Immature natural killer cell (primary cell): Measurements from ENCODE around the gene NCKAP5. TPM values are rescaled to one million over a fixed set of nuclear protein-coding genes. Genes with fewer than 3 reads are reported as not detected.

ENCODE experiments used
- DNase-seq, 3 donors: peaks; one replicate each; pipeline ENCODE4 v3.0.0; 2022; ENCODE audit warnings: mixed read lengths in 1 of 3
- H3K27ac Mint-ChIP-seq, 6 donors: one replicate each; pipeline ENCODE4 v1.8.0; 2020; ENCODE audit warnings: mixed read lengths in 6 of 6, mild to moderate bottlenecking in 5 of 6, inconsistent platforms in 4 of 6, moderate library complexity in 3 of 6
- H3K27me3 Mint-ChIP-seq, 3 donors: one replicate each; pipeline ENCODE4 v1.8.0; 2020 to 2021; ENCODE audit warnings: low read depth in 3 of 3, mild to moderate bottlenecking in 3 of 3, mixed read lengths in 3 of 3, moderate library complexity in 3 of 3, inconsistent platforms in 1 of 3
- H3K36me3 Mint-ChIP-seq, 3 donors: one replicate each; pipeline ENCODE4 v1.8.0; 2020; ENCODE audit warnings: mixed read lengths in 3 of 3, inconsistent platforms in 2 of 3, mild to moderate bottlenecking in 2 of 3
- H3K4me1 Mint-ChIP-seq, 2 donors: one replicate each; pipeline ENCODE4 v1.8.0; 2020; ENCODE audit warnings: inconsistent platforms in 2 of 2, mild to moderate bottlenecking in 2 of 2, mixed read lengths in 2 of 2, moderate library complexity in 1 of 2
- H3K4me3 Mint-ChIP-seq, 5 donors: one replicate each; pipeline ENCODE4 v1.8.0; 2020; ENCODE audit warnings: mild to moderate bottlenecking in 5 of 5, mixed read lengths in 5 of 5, inconsistent platforms in 3 of 5, moderate library complexity in 3 of 5
- H3K9me3 Mint-ChIP-seq, 6 donors: one replicate each; pipeline ENCODE4 v1.8.0; 2020; ENCODE audit warnings: mild to moderate bottlenecking in 6 of 6, mixed read lengths in 6 of 6, inconsistent platforms in 4 of 6, moderate library complexity in 3 of 6
- polyA plus RNA-seq, 3 donors: library from polyadenylated mRNA; unstranded; fragments of 300-500 nt; fragmentation: Illumina TruSeq; gene quantifications; one replicate each; pipeline ENCODE4 v1.2.3, GENCODE V29; 2021

Gene NCKAP5
- polyA plus RNA-seq, 3 donors from 2014 or later: not detected

DNA sequence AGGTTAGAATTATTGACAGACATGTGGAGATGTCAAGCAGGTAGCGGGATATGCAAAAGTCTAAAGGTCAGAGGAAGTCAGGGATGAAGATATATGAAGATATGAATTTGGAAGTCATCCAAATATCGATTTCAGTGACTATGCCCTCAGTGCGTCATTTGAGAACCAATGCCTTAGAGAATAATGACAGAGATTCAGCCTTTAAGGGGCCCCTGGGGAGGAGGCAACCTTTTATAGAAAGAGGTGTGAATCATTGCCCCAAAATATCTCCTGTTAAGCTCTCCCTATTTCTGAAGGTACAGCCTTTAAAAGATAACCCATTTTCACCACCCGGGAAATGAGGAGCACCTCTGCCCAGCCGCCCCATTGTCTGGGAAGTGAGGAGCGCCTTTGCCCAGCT is 223.4 kb downstream of the NCKAP5 start:
- H3K27me3 Mint-ChIP-seq: peaks cover 0 to 5% (median 0%) of the 10 kb centered on the region in 3 donors
- no peaks in the 10 kb centered on the region for H3K36me3 Mint-ChIP-seq
- H3K9me3 Mint-ChIP-seq: peaks cover 3 to 28% (median 7%) of the 10 kb centered on the region in 6 donors
- H3K4me1 Mint-ChIP-seq: no peaks in the 10 kb centered on the region
- no peak for DNase-seq
- H3K4me3 Mint-ChIP-seq: no peak overlapping the region
- H3K27ac Mint-ChIP-seq: no peak overlapping the region

- Mint-ChIP-seq H3K36me3 (no peaks in the 10 kb centered on the region), H3K27ac (no peak overlapping the region), H3K4me1 (no peaks in the 10 kb centered on the region), H3K27me3 (peaks cover 0 to 3% (median 0%) of the 10 kb centered on the region in 3 donors), H3K9me3 (peaks cover 3 to 30% (median 7%) of the 10 kb centered on the region in 6 donors), H3K4me3 (no peak overlapping the region)
- DNase-seq: no peak
Observed at GRCh38 chr2:133343018-133343352, 225.3 kb downstream of the NCKAP5 start.

DNA sequence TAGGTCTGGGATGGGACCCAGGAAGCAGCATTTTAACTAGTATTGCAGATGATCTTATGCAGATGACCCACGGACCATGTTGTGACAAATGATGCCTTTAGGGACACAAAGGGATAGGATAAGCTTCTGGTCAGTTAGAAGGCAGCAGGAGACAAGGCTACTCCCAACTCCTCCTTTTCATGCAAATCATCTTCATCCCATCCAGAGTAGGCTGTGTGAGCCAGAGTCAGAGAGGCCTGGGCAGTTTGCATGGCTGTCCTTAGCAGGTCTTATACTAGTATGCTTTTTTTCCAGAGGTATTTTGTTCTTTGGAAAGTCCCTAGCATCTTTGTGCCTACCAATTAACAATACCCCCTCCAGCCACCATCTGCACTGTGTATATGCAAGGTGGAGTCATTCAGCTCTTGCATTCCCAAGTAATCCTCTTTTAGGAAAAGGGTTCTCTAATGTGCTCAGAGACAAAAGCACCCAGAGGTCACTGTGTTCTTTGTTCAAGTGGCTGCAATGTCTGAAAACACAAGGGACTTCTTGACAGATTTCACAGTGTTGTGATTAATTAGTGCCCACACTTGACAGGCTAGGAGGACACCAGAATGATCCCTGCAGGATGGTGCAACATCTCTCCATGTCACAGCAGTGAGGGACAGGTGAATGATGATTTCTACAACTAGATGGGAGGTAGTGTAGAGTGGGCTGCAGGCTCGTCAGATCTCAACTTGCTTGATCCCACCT is 225.8 kb downstream of the NCKAP5 start:
- no peaks in the 10 kb centered on the region for H3K36me3 Mint-ChIP-seq
- H3K9me3 Mint-ChIP-seq: peaks cover 3 to 30% (median 7%) of the 10 kb centered on the region in 6 donors
- H3K4me1 Mint-ChIP-seq: no peaks in the 10 kb centered on the region
- no peak overlapping the region for H3K4me3 Mint-ChIP-seq
- no peak overlapping the region for H3K27ac Mint-ChIP-seq
- H3K27me3 Mint-ChIP-seq: peaks cover 0 to 2% (median 0%) of the 10 kb centered on the region in 3 donors
- no peak for DNase-seq

GRCh38 chr2:133341575-133341974 is 226.7 kb downstream of the NCKAP5 start:
- H3K27me3 Mint-ChIP-seq: peaks cover 0 to 2% (median 0%) of the 10 kb centered on the region in 3 donors
- no peaks in the 10 kb centered on the region for H3K4me1 Mint-ChIP-seq
- peaks cover 3 to 37% (median 7%) of the 10 kb centered on the region in 6 donors for H3K9me3 Mint-ChIP-seq
- no peak overlapping the region for H3K4me3 Mint-ChIP-seq
- H3K36me3 Mint-ChIP-seq: no peaks in the 10 kb centered on the region
- no peak for DNase-seq
- no peak overlapping the region for H3K27ac Mint-ChIP-seq

- Mint-ChIP-seq H3K27me3 (no peaks in the 10 kb centered on the region), H3K27ac (no peak overlapping the region), H3K9me3 (peaks cover 0 to 24% (median 3%) of the 10 kb centered on the region in 6 donors), H3K4me1 (no peaks in the 10 kb centered on the region), H3K4me3 (no peak overlapping the region), H3K36me3 (no peaks in the 10 kb centered on the region)
- no peak for DNase-seq
Observed at GRCh38 chr2:133338224-133338623, 230.0 kb downstream of the NCKAP5 start.

DNA sequence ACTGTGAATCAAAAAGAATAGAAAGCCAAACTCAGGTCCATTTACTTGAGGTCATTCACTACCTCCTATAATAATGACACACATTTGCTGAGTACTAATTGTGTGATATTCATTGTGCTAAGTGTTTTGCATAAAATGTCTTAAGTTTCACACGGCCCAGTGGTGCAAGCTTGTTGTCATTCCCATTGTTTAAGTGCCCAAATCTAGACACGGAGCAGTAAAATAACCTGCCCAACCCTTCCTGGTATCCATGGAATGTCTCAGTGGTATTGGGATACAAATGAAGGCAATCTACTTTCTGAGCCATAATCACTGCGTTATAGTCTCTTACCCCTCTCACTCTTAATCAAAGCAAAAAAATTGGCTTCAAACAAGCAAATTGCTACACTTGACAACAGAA is 233.3 kb downstream of the NCKAP5 start:
- H3K9me3 Mint-ChIP-seq: peaks cover 0 to 9% (median 1%) of the 10 kb centered on the region in 6 donors
- H3K36me3 Mint-ChIP-seq: no peaks in the 10 kb centered on the region
- no peaks in the 10 kb centered on the region for H3K27me3 Mint-ChIP-seq
- H3K27ac Mint-ChIP-seq: no peak overlapping the region
- no peak overlapping the region for H3K4me3 Mint-ChIP-seq
- DNase-seq: no peak
- no peaks in the 10 kb centered on the region for H3K4me1 Mint-ChIP-seq

DNA sequence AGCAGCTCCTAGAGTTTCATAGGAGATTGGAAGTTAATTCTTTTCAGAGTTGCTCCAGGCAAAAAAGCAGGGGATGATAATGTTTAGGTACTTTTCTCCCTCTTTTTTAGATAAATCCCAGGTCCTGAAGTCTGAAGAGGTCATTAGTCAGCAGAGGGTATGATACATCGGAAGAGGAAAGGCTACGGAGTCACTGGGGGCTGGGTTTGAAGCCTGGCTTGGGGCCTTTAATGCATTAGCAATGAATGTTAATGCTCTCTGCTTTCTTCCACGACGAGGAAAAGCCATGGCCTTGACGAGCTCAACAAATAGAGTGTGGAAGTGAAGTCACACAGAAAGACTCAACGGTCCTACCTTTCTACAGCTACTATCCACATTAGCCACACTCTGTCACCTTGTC is 235.1 kb downstream of the NCKAP5 start:
- H3K27ac Mint-ChIP-seq: no peak overlapping the region
- H3K4me1 Mint-ChIP-seq: no peaks in the 10 kb centered on the region
- DNase-seq: no peak
- peaks cover 0 to 14% (median 4%) of the 10 kb centered on the region in 6 donors for H3K9me3 Mint-ChIP-seq
- H3K36me3 Mint-ChIP-seq: no peaks in the 10 kb centered on the region
- no peaks in the 10 kb centered on the region for H3K27me3 Mint-ChIP-seq
- no peak overlapping the region for H3K4me3 Mint-ChIP-seq

- no peaks in the 10 kb centered on the region for H3K27me3 Mint-ChIP-seq
- H3K36me3 Mint-ChIP-seq: no peaks in the 10 kb centered on the region
- H3K4me1 Mint-ChIP-seq: no peaks in the 10 kb centered on the region
- DNase-seq: no peak
- peaks cover 0 to 17% (median 5%) of the 10 kb centered on the region in 6 donors for H3K9me3 Mint-ChIP-seq
- no peak overlapping the region for H3K4me3 Mint-ChIP-seq
- H3K27ac Mint-ChIP-seq: no peak overlapping the region
Observed at GRCh38 chr2:133331436-133331835, 236.8 kb downstream of the NCKAP5 start.

GRCh38 chr2:133326652-133327397 is 241.4 kb downstream of the NCKAP5 start:
- no peak overlapping the region for H3K4me3 Mint-ChIP-seq
- no peak for DNase-seq
- H3K4me1 Mint-ChIP-seq: no peaks in the 10 kb centered on the region
- H3K27me3 Mint-ChIP-seq: no peaks in the 10 kb centered on the region
- H3K36me3 Mint-ChIP-seq: no peaks in the 10 kb centered on the region
- H3K27ac Mint-ChIP-seq: no peak overlapping the region
- peaks cover 0 to 21% (median 6%) of the 10 kb centered on the region in 6 donors for H3K9me3 Mint-ChIP-seq

DNA sequence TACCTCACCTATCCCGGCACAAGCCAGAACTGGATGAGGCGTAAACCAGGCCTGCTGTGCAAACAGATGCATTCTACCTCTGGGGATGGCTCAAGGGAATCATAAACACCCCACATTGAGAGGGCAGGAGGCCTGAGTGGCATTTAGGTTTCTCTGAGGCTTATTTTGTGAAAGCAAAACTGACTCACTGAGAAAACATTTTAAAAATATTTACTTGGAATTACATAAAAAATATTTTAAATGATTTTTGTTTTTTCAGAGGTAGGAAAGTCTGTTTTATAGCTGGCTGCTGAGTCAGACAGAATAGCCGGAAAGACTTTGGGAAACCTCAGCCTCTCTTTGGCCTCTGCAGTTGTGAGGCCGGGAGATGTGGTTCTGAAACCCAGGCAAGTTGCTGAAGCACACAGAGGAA is 244.1 kb downstream of the NCKAP5 start:
- Mint-ChIP-seq H3K4me3 (no peak overlapping the region), H3K36me3 (no peaks in the 10 kb centered on the region)

DNA sequence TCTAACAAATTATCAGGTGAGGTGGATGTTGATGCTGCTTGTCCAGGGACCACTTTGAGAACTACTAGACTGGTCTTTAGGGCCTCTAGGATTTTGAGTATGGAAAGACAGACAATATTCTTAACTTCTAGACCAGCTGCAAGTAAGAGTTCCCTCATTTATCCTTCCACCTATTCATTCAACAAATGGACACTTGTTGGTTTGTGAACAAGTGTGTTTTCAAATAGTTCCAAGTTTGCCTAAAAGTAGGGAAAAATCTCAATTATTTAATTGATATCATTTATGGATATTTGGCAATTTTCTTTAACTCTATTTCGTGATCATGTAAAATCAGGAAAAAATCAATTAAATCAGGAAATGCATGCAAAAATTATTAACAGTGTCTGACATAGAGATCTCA is 245.4 kb downstream of the NCKAP5 start:
- Mint-ChIP-seq H3K4me1 (no peaks in the 10 kb centered on the region), H3K9me3 (peaks cover 3 to 13% (median 8%) of the 10 kb centered on the region in 6 donors)

More for the DNA sequence above, 244.1 kb downstream of the NCKAP5 start:
- no peak overlapping the region for H3K27ac Mint-ChIP-seq
- H3K4me1 Mint-ChIP-seq: no peaks in the 10 kb centered on the region
- peaks cover 3 to 17% (median 7%) of the 10 kb centered on the region in 6 donors for H3K9me3 Mint-ChIP-seq
- H3K27me3 Mint-ChIP-seq: no peaks in the 10 kb centered on the region
- DNase-seq: no peak

GRCh38 chr2:133317178-133317577 is 251.1 kb downstream of the NCKAP5 start:
- H3K36me3 Mint-ChIP-seq: no peaks in the 10 kb centered on the region
- no peaks in the 10 kb centered on the region for H3K27me3 Mint-ChIP-seq
- no peak for DNase-seq
- H3K4me1 Mint-ChIP-seq: no peaks in the 10 kb centered on the region
- H3K9me3 Mint-ChIP-seq: peaks cover 0 to 20% (median 10%) of the 10 kb centered on the region in 6 donors
- no peak overlapping the region for H3K27ac Mint-ChIP-seq
- no peak overlapping the region for H3K4me3 Mint-ChIP-seq

More for the DNA sequence above, 245.4 kb downstream of the NCKAP5 start:
- H3K27ac Mint-ChIP-seq: no peak overlapping the region
- H3K4me3 Mint-ChIP-seq: no peak overlapping the region
- no peak for DNase-seq
- no peaks in the 10 kb centered on the region for H3K36me3 Mint-ChIP-seq
- no peaks in the 10 kb centered on the region for H3K27me3 Mint-ChIP-seq

GRCh38 chr2:133316557-133316956 is 251.7 kb downstream of the NCKAP5 start:
- Mint-ChIP-seq H3K27me3 (no peaks in the 10 kb centered on the region), H3K4me1 (no peaks in the 10 kb centered on the region), H3K36me3 (no peaks in the 10 kb centered on the region), H3K9me3 (peaks cover 0 to 20% (median 9%) of the 10 kb centered on the region in 6 donors), H3K4me3 (no peak overlapping the region), H3K27ac (no peak overlapping the region)
- DNase-seq: no peak

DNA sequence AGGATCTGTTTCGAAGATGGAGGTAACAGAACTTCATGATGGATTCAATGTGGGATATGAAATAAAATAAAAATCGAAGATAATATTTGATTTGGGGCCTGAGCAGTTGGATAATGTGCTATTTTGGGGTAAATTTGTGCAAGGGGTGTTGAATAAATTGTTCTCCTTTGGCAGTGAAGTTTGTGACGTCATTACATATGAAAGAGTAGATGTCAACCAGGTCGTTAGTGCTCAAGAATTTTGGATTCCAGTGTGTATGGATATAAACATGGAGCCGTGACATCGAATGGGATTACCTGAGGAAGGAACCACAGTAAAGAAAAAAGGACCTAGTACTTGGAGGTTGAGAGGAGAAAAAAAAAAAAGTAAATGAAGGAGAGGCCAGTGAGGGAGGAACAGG is 253.0 kb downstream of the NCKAP5 start:
- H3K4me3 Mint-ChIP-seq: no peak overlapping the region
- H3K27ac Mint-ChIP-seq: no peak overlapping the region
- no peak for DNase-seq
- peaks cover 4 to 30% (median 8%) of the 10 kb centered on the region in 6 donors for H3K9me3 Mint-ChIP-seq
- H3K27me3 Mint-ChIP-seq: no peaks in the 10 kb centered on the region
- no peaks in the 10 kb centered on the region for H3K36me3 Mint-ChIP-seq
- no peaks in the 10 kb centered on the region for H3K4me1 Mint-ChIP-seq
